ENCODE results near the gene AMIGO1.
"Not testable (repeated sequence)": the region's sequence is repeated elsewhere in the genome, so short reads cannot be mapped to it uniquely, and the experiment has no call there.

AMIGO1 gene

DNA sequence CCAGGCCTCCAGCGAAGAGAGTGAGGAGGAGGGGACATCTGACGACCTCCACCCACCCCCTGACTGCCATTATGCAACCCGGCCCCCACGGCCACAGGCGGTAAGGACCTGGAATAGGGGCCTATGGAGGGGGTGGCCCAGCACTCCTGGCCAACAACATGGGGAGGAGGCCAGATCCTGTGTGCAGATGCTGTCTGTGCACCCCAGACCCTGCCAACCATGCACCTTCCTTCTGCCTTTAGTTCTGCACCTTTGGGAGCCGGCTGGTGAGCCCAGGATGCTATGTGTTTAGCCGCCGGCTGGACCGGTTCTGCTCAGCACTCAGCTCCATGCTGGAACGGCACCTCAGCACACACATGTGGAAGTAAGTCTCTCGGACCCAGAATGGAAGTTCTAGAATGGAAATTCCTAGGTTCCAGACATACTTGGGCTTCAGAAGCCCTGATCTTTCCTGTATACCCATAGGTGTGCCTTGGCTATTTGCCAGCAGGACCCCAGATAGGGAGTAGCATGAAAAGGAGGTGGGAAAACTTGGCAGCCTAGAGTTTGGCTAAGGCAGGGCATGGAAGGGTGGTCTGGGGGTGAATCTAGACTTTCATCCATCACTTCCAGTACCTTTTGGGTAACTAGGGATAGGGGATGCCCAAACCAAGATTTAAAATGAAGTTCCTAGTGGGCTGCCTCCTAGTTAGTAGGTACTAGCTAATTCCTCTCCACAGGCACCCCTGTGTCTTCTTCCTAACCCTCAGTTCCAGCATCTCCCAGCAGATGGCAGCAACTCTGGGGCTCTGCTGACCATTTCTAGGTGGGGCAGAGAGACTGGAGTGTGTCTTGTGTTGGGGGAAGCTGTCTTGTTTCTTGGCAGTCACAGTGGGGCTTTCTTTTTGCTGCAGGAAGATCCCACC is 19.2 kb downstream of the AMIGO1 start:
- peak; percentile 39 for DNase-seq (ENCODE audit: low read depth, low spot score)
- H3K4me3 ChIP-seq (ENCODE audit: low read length), result no peak overlapping the region

DNA sequence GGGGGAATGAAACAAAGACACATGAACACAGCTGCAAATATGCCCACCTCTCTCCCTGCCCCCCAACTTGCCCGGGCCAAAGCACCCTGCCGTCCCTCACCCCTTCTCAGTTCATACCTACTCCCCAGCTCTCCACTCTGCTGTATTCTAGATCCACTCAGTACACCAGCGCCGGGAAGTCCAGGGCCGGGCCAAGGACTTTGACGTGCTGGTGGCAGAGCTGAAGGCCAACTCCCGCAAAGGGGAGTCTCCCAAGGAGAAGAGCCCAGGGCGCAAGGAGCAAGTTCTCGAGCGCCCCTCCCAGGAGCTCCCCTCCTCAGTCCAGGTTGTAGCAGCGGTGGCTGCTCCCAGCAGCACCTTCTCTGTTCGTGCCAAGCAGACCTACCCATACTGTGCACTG is 20.8 kb downstream of the AMIGO1 start:
- H3K4me3 ChIP-seq (ENCODE audit: low read length), result no peak overlapping the region

GRCh38 chr1:109488201-109488600 is 21.3 kb downstream of the AMIGO1 start:
- no peak for DNase-seq (ENCODE audit: low read depth, low spot score)
- no peak overlapping the region for H3K4me3 ChIP-seq (ENCODE audit: low read length)

More for the DNA sequence above, 20.8 kb downstream of the AMIGO1 start:
- DNase-seq (ENCODE audit: low read depth, low spot score), result no peak

GRCh38 chr1:109487261-109487660 is 22.3 kb downstream of the AMIGO1 start:
- no peak overlapping the region for H3K4me3 ChIP-seq (ENCODE audit: low read length)

GRCh38 chr1:109485001-109485400 is 24.5 kb downstream of the AMIGO1 start:
- H3K4me3 ChIP-seq (ENCODE audit: low read length), result peak overlapping the region; percentile 85
- no peak for DNase-seq (ENCODE audit: low read depth, low spot score)

More at GRCh38 chr1:109487261-109487660, 22.3 kb downstream of the AMIGO1 start:
- DNase-seq (ENCODE audit: low read depth, low spot score), result no peak

DNA sequence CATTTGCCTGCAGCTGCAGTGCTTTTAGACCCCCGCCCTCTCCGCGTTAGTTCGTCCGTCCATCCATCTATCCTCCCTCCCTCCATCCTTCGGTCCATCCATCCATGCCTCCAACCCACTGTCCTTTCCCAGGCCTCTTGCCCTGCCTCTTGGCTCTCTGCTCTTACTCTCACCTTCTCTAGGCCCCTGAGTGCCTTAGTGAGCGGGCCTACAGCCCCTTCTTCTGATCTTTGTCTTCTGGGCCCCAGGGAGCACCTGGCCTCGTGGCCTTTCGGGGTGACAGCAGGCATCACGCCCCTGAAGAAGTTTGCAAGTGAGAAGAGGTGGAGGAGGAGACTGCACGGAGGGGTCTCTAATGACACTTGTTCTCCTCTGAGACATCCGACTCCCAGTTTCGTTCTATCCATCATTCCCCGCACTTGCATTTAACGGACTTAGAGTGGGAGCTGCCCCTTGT is 25.0 kb downstream of the AMIGO1 start:
- H3K4me3 ChIP-seq (ENCODE audit: low read length), result peak overlapping the region; percentile 85
- DNase-seq (ENCODE audit: low read depth, low spot score), result no peak

DNA sequence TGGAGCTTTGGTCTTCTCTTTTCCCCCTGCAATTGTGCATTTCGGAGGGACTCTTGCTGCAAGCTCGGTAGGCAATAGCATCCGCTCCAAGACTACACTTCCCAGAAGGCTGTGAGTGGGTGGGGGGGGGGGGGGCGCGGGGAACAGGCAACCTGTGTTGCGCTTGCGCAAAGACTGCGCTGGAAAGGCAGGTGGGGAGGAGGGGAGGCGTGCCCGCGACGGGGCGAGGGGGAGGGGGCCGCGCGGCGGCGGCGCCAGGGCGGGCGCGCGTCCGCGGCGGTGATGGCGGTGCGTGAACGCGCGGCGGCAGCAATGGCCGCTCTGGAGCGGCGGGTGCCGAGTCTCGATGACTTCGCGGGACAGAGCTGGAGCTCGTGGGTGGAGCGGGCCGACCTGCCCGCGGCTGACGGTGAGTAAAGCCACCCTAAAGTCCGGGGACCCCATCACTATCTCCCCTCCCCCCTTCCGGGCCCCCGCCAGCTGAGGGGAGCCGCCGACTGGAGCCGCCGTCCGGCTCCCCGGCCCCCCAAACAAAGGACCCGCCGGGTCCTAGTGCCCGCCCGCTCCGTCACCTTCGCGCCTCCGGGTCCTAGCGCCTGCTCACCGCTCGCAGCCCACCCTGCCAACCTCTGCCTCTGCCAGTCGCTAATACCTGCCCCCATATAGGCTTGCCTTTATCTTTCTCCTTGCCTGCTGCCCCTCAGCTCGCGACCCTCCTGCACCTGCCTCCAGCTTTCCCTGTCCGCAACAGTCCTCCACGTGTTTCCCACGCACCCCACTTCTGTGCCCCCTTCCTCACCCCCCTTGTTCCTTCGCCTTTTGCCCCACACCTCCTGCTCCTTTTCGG is 25.6 kb downstream of the AMIGO1 start, which contains the start of gene ATXN7L2:
Gene ATXN7L2 (plus strand): TSS at position 234 of the 847 bp plus-strand sequence. CDS start 49 bp downstream, at position 283.
- peak; percentile 87 for DNase-seq (ENCODE audit: low read depth, low spot score)
- peak within 1 kb of the TSS; percentile 85 for H3K4me3 ChIP-seq (ENCODE audit: low read length)

GRCh38 chr1:109482791-109483671 is 26.5 kb downstream of the AMIGO1 start:
- H3K4me3 ChIP-seq (ENCODE audit: low read length), result peak overlapping the region; percentile 64
- DNase-seq (ENCODE audit: low read depth, low spot score), result peak; percentile 51

DNA sequence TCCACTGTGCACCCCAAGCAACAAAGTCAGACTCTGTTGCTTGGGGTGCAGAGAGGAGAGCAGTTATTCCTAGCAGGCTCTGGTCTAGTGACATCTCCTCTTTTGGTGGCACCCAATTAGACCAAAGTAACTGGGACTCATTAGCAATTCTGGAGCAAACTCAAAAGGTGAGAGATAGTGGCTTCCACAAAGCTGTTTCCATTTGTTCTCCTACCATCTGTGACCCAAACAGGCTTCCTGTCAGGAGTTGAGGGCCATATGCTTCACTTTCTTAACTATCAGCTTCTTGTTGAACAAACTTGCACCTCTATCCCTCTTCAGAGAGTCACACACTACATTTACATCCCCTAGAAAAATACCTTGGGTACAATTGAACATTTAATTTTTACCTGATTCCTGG is 27.3 kb downstream of the AMIGO1 start:
- no peak overlapping the region for H3K4me3 ChIP-seq (ENCODE audit: low read length)
- DNase-seq (ENCODE audit: low read depth, low spot score), result no peak

DNA sequence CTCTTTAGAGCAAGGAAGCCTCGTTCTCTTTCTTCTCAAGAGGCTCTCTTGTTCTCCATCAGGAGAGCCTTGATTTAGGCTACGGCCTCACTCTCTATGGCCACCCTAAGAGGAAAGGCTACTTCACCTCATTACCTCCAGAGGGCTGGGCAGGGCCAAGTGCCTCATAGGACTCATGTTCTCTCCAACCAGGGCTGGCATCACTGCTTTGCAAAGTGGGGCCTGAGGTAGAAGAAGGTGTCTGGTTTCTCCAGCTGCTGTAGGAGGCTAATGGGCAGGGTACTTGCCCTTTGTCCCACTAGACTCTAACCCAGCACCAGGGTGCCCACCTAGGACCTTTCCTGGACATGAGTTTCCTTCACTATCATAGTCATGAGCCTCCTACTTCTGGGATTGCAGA is 27.9 kb downstream of the AMIGO1 start:
- no peak overlapping the region for H3K4me3 ChIP-seq (ENCODE audit: low read length)
- DNase-seq (ENCODE audit: low read depth, low spot score), result no peak

DNA sequence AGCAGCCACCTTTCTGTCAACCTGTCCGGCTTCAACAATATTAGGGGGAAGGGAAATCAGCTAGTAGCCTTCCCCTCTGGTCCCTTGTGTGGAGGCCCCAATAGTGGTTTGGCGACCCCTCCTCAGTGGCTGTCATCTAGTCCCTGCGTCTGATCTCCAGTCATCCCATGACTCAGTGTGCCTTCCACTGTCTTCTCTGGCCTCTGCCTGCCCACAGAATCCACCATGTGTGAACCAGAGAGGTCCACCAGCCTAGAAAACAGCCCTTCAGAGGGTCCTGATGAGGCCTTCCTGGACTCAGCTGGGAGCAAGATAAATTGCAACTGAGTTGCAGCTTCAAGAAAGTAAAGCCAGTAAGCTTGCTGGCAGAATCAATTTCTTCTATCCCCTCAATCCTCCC is 29.6 kb downstream of the AMIGO1 start:
- no peak for DNase-seq (ENCODE audit: low read depth, low spot score)
- no peak overlapping the region for H3K4me3 ChIP-seq (ENCODE audit: low read length)

GRCh38 chr1:109479311-109479710 is 30.2 kb downstream of the AMIGO1 start:
- no peak for DNase-seq (ENCODE audit: low read depth, low spot score)

GRCh38 chr1:109478806-109479205 is 30.7 kb downstream of the AMIGO1 start:
- DNase-seq (ENCODE audit: low read depth, low spot score), result no peak

More at GRCh38 chr1:109479311-109479710, 30.2 kb downstream of the AMIGO1 start:
- H3K4me3 ChIP-seq (ENCODE audit: low read length), result no peak overlapping the region

GRCh38 chr1:109477821-109478220 is 31.7 kb downstream of the AMIGO1 start:
- DNase-seq (ENCODE audit: low read depth, low spot score), result no peak
- no peak overlapping the region for H3K4me3 ChIP-seq (ENCODE audit: low read length)

More at GRCh38 chr1:109478806-109479205, 30.7 kb downstream of the AMIGO1 start:
- H3K4me3 ChIP-seq (ENCODE audit: low read length), result no peak overlapping the region

DNA sequence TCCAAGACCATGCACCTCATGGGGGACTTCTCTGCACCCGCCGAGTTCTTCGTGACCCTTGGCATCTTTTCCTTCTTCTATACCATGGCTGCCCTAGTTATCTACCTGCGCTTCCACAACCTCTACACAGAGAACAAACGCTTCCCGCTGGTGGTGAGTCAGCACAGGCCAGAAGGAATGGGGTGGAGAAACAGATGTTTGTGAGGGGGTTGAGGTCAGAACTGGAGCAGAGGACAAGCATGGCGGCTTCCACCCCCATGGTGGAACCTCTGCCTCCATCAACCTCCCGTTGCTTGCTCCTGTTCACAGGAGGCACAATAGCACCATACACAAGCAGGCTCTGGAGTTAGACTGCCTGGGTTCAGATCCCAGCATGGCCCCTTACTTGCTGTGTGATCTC is 32.7 kb downstream of the AMIGO1 start:
- no peak for DNase-seq (ENCODE audit: low read depth, low spot score)
- H3K4me3 ChIP-seq (ENCODE audit: low read length), result no peak overlapping the region

DNA sequence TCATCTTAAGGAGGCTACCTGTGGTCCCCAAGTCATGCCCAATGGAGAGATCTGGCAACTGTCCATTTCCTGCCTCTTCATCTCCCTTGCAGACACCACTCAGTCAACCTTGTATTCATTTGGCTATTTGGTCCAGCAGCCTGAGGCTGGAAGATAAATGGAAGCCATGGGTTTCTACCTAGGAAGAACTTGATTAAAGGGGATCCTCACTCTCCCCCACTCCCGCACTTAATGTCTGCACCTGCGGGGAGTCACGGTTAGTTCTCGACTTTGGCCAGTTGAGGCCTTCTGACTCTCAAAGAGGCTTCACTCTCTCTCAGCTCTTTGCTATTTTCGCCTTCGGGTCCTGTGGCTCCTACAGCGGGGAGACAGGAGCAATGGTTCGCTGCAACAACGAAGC is 34.3 kb downstream of the AMIGO1 start:
- no peak for DNase-seq (ENCODE audit: low read depth, low spot score)
- no peak overlapping the region for H3K4me3 ChIP-seq (ENCODE audit: low read length)

DNA sequence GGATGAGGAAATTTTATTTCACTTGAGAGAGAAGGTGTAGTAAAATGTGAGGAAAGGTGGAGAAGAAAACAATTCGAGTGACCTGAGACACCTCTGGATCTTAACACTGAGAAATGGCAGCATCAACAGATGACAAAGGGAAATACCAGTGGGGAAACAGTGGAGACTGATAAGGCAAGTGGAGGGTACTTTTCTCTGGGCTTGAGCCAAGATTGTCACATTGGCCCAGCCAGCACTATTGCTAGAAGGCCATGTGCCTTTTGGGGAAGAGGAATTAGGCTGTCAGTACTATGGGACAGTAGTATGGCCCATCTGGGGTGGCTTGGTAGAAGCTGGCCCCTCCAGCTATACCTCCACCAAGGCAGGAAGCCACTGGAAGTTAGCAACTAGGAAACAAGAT is 34.8 kb downstream of the AMIGO1 start:
- H3K4me3 ChIP-seq (ENCODE audit: low read length), result no peak overlapping the region
- no peak for DNase-seq (ENCODE audit: low read depth, low spot score)

- H3K4me3 ChIP-seq (ENCODE audit: low read length); DNase-seq (ENCODE audit: low read depth, low spot score): not testable (repeated sequence)
Observed at GRCh38 chr1:109473284-109474057, 36.1 kb downstream of the AMIGO1 start.
